NCI-H2081 treated with DMSO at 0.1 percent for 48 hours (cell line): ENCODE results near the gene TTI1.

Experiments
- DNase-seq: peaks from one replicate; lab custom pipeline; 2025; lab: John Stamatoyannopoulos, UW

Gene TTI1

DNA sequence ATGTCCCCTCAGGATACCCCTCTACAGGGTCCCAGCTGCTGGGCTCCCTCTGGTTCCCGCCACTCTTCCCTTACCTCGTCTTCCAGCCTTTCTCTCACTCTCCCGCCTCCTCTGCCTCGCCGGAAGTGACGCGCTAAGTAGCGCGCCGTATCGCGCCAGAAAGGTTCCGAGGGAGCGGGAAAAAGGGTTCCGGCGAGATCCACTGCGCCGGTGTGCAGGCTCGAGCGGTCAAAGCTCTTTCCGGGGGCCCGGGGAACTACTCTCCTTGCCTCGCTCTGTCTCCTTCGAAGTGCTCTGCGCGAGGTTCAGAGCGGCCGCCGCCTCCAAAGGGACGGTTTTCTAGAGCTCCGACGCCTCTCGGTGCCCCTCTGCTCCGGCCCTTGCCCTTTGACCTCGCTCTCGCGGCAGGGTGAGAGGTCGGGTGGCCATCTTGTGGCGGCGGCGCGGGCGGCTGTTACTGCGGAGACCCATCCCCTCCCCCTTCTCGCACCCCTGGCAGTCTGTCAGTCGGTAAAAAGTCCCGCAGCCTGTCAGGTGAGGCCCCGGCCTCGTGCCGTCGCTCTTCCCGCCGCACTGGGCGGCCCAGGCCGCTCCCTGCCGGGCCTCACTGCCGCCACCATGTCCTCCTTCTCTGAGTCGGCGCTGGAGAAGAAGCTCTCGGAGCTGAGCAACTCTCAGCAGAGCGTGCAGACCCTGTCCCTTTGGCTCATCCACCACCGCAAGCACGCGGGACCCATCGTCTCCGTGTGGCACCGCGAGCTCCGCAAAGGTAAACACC, at the start of gene TTI1, which contains the start of gene RPRD1B:
TTI1 (minus strand) TSS at position 127 of the 778 bp plus-strand sequence. CDS start 19,640 bp downstream, outside the sequence.
RPRD1B (plus strand) TSS at position 417 of the 778 bp plus-strand sequence; CDS start at position 619, 202 bp downstream.
- peak; percentile 63 for DNase-seq

- no peak for DNase-seq
Observed at GRCh38 chr20:38082894-38083293, 49.6 kb upstream of the TTI1 start.

DNA sequence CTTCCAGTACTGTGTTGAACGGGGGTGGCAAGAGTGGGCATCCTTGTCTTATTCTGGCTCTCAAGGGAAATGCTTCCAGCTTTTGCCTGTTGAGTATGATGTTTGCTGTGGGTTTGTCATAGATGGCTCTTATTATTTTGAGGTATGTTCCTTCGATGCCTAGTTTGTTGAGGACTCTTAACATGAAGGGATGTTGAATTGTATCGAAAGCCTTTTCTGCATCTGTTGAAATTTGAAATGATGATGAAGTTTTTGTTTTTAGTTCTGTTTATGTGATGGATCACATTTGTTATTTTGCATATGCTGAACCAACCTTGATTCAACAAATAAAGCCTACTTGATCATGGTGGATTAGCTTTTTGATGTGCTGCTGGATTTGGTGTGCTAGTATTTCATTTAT, 48.3 kb upstream of the TTI1 start:
- DNase-seq = no peak

GRCh38 chr20:38079353-38079752, 46.1 kb upstream of the TTI1 start:
- no peak for DNase-seq

DNA sequence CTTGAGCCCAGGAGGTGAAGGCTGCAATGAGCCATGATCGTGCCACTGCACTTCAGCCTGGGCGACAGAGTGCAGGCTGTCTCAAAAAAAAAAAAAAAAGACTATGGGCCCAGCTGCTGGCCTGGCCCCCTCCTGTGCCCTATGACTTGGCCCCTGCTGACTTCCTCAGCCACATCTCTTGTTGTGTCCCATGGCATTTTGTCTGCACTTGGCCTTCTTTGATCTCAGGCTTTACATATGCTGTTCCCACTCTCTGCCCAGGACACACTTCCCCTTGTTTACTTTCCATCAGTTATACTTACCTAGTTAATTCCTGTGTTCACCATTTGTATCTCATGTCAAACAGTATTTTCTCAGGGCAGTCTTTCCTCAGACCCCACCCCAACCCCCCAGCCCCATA, 44.8 kb upstream of the TTI1 start:
- DNase-seq = no peak

GRCh38 chr20:38076548-38076947, 43.3 kb upstream of the TTI1 start:
- no peak for DNase-seq

- DNase-seq = no peak
Observed at GRCh38 chr20:38075161-38075998, 42.1 kb upstream of the TTI1 start.

DNA sequence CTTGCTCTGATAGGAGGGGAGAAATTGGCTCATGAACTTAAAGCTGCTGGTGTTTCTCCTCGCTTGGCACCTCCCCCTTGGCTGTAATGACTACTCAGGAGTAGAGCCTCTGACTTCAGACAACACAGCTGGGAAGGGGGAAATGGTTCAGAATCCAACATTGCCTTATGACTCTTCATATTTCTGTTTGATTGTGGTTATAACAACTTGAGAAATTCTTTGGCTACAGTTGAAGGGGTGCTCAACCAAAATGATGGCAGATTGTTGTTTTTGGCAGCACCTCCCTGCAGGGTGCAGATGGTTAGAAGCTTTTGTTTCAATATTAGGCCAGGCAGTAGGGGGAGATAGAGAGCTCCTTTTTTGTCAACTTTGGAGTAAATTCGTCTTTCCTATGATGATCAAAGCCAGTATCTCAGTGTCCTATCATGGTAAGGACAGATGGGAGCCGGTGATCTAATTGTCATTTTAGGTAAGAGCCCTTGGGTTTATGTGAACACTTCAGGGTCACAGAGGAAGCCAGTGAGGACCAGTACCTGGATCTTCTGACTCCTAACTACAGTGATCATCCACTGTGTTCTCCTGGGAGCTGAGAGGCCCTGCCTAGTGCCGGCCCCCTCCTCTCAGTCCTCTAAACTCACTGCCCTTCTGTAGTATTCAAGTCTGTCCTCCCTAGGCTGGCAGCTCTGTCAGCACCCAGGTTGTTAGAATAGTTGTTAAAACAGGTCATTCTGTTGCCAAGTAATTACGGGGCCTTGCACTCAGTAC, 40.2 kb upstream of the TTI1 start:
- DNase-seq = no peak

- DNase-seq = no peak
Observed at GRCh38 chr20:38072898-38073297, 39.6 kb upstream of the TTI1 start.

DNA sequence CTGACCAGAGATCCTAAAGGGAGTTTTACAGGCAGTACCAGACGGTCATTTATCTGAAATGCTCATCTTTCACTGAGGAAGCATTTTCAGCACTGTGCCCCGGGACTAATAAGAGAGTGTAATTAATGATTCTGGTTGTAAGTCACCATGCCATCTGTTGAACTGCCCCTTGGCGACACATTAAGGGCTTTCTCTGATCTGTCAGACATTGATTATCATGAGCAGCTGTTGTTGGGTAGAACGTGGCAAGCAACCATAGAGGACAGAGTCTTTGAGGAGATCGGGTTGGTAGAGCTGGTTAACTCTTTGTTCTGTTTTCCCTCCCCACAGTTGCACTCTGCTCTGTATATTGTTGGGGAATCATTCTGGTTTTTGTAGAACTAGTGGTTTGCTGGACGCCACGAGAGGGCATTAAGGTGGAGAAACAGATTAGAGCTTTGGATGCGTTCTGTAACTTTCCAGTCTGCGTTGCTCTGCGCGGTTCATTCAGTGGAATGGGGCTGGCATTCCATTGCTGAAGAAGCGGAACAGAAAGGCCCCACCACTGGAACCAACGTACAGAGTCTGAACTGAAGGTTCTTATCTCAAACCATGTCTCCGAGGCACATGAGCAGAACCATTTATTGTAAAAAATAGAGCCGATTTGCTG, 34.6 kb upstream of the TTI1 start:
- no peak for DNase-seq

DNA sequence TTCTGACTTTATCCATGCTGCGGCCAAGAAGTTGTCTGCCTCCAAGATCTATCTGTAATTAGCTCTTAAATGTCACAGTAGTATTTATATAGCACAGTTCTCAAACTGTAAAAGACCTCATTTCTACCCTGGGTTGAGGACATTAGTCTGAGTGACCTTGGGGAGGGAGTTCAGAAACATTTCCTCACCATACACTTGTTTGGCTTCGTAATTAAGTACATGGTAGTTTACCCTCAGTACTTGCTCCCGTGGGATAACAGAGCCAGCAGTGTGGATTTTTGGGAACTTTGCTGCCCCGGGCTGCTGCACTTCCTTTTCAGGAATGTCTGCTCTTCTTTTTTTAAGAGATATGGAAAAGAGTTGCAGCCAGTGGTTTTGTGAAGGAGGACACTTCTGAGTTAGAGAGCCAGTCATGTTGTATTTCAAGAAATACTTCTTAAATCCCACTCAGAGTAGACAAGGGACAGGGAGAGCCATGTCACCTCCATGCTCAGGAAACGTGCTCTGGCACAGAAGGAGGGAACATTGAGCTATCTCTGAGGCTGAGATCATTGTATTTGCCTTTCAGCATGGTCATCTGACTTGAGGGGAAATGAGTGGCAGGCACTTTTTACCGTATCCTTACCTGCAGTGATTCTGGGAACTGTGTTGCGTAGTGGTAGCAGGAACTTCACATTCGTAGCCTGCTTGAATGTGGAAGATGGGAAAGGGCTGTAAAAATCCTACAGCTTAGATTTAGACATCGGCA, 33.9 kb upstream of the TTI1 start:
- no peak for DNase-seq

DNA sequence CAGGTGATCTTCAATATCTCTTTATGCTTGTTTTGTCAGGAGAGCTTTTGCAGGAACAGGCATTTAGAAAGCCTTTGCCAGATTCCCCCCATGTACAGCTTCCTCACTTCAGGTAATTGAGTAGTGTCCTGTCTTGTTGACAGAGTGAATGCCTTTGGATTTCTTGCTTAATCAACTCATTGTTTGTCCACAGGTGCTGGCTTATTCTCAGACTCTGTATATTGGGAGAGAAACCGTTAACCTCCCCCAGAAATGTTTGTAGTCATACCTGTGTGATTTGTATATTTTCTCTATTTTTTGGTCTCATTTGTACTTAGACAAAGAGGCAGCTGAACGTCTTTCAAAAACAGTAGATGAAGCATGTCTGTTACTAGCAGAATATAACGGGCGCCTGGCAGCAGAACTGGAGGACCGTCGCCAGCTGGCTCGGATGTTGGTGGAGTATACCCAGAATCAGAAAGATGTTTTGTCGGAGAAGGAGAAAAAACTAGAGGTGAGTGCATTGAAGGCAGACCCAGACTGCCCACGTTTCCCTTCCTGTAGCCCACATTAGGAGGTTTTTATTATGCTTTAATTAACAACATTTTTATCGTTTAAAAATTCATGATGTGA, 32.6 kb upstream of the TTI1 start:
- no peak for DNase-seq

DNA sequence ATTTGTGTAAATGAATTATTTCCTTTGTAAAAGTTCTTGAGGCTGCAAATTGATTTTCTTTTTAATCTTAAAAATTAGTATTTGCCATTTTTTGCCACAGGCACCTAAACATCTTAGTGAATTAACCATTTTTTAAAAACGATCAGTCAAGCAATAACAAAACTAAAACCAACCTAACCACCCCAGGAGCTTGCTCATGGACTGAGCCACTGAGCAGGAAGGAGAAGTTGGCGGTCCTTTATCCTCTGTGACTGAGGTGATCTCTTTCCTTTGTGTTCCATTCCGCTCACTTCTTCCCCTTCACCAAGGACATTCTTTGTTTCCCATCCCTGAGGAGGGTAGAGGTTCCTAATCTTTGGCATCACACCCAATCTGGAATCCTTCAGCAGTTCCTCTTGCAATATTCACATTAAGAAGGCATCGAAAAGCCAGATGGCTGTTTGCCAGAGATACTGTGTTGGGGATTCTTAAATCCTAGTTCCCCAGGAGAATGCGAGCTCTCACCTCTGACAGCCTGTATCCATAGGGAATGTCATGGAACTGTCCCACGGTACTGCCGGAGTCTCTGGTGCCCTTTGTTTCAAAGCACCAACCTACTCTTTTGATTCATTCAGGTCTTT, 30.8 kb upstream of the TTI1 start:
- no peak for DNase-seq

- DNase-seq = no peak
Observed at GRCh38 chr20:38062890-38063289, 29.6 kb upstream of the TTI1 start.

DNA sequence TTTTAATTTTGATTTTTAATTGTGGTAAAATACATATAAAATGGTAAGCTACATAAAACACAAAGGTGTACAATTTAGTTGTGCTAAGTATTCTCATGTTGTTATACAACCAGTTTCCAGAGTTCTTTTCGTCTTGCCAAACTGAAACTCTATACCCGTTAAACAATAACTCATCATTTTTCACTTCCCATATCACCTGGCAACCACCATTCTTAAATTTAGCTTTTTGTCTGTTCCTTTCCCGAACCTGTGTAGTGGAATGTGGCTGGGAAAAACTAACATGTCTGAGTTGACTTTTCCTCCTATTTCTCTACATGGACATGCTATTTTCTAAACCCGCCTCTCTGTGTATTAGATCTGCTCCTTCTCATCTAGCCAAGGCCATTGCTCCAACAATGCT, 27.9 kb upstream of the TTI1 start:
- no peak for DNase-seq

DNA sequence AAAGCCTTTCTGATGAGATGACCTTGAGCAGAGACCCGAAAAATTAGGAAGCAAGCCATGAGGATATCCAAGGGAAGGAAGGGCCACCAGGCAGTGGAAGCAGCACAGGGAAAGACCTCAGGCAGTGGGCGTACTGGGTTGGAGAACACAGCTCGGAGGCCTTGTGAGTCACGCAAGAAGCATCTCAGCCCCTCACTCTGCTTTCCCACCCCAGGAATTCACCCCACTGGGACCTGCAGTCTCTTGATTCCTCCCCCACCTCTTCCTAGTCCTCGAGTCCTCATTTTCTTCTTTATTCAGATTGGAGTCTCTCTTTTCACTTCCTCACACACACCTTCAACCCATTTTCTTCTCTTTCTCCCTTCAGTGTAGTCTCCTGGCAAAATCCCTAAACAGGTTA, 27.3 kb upstream of the TTI1 start:
- DNase-seq = no peak

DNA sequence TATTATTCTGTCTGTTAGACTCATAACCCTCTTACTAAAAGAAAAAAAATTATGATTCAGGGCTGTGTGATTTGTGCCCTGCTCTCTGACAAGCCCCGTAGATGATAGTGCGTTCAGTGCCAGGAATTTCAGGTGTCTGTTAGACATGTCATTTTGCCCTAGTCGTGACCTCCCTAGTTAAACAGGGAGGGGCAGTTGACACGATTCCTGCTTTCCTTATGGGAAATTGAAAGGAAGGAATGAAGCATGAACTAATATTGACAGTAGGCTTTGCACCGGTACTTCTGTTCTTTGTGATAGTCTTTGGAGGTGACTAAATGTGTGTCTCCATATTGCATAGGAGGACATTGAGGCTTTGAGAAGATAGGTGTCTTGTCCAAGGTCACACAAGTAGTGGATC, 26.6 kb upstream of the TTI1 start:
- no peak for DNase-seq

GRCh38 chr20:38057351-38057972, 24.2 kb upstream of the TTI1 start:
- peak; percentile 13 for DNase-seq

- no peak for DNase-seq
Observed at GRCh38 chr20:38055848-38056247, 22.6 kb upstream of the TTI1 start.

- DNase-seq = no peak
Observed at GRCh38 chr20:38055294-38055693, 22.0 kb upstream of the TTI1 start.
